GM21825 (cell line): ENCODE results near the gene COG5.

Experiments used
- ATAC-seq: cut with Tn5 transposase; IDR thresholded peaks from one replicate; pipeline ENCODE4 v1.9.1; 2021; ENCODE audit warnings: mild to moderate bottlenecking, moderate library complexity; ENCODE audit not compliant: unreplicated experiment

Gene COG5

DNA sequence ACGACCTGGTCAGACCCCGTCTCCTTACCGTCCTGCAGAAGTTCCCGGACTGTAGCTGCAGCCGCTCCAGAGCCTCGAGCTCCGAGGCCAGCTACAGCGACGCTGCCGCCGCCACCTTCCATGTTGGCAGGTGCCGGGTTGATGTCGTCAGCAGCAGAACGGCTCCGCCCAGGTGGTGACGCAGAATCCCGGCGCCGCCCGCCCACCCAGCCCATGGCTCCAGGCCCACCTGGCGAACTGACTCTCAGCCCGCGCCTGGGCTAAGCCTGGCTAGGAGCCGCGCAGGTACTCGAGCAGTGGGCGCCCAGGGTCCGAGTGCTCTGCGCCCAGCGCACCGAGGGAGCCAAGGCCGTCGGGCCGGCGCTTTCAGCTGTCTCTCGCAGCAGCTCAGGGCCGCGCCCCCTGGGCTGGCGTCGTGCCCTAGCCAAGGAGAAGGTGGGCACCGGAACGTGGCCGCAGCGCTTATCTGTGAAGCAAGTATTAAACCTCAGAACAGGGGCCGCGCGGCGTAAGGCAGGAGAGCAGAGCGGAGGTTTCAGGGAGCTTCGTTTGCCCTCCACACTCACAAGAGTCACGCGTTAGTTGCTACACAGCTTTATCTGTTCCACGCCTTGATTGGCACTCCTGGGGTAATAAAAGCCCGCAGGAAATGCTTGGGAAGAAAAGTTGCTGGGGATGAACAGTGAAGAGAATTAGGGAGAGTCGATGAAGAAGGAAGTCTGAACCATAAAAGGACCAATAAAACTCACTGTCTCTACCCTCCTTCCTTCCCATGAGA, at the start of gene COG5, which contains the start of gene DUS4L:
TSS of gene COG5 (minus strand) at position 146 of the 778 bp plus-strand sequence. CDS start at position 122, 24 bp downstream.
TSS of gene DUS4L (plus strand) at position 197 of the 778 bp plus-strand sequence. CDS start 3,100 bp downstream, outside the sequence.
- peak; percentile 95 for ATAC-seq

DNA sequence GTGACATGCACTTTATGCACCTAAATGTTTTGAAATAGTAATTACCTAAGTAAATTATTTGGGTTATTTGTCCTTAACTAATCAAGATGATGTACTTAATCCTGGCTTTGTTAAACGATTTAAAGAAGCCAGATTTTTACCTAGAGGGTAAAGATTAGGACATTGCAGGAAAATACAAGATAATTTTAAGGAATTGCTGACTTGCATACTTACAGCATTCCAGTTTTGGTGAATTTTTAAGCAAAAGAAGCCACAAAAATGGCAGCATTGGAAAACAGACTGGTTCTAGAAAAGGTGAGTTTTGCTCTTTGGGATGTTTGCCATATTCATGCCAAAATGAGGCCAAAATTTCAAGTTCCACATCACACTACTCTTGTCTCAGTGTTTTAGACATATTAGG, 49.7 kb upstream of the COG5 start:
- no peak for ATAC-seq

DNA sequence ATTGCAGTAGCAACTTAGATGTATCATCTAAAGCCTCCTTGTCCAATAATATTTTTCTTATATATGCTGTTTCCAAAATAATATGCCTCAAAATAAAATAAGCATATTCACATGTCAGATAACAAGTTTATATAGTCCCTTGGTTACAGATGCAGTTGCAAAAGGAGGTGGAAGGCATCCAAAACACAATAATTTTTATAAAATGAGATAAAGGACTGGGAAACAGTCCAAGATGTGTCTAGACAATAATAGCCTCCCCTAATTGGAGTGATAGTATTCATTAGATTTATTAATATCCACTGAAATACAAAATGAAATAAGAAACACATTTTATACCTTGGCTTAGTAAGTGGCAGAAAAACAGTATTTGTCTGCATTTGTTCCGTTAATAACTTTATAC, 46.6 kb upstream of the COG5 start:
- ATAC-seq = no peak

DNA sequence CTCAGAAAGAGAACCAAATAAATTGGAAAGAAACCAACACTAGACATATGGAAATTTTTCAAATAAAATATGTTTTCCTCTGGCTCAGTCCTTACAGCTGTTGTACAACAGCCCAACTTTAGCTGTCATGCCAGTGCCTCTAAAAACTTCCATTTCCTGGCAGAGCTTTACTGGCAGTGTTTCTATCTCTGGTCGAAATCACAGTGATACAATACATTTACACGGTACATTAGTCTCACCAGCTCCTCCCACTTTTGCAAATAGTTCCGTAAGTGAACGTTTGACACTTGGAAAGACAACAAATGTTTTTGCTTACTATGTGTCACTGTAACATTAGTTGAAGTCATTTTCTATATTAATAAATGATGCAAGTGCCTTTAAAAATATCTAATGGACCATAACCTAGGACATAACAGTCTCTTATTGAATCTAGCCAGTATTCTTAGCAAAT, 46.1 kb upstream of the COG5 start:
- no peak for ATAC-seq

DNA sequence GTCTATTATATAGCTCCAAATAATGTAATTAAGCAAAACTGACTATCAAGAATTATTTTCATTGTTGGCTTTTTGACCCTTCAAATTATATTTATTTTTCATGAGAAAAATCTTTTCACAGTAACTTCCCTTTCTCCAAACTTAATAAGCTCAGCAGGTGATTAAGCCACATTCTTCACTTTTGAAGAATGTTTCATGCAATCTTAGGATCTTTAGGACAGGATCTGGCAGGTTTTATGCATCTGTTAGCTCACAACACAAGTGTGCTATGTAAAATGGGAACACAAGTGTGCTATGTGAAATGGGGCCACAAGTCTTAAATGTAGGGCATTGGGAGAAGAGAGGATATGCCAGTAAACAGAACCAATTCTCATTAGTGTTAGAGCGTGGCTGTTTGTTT, 42.6 kb upstream of the COG5 start:
- ATAC-seq = no peak

DNA sequence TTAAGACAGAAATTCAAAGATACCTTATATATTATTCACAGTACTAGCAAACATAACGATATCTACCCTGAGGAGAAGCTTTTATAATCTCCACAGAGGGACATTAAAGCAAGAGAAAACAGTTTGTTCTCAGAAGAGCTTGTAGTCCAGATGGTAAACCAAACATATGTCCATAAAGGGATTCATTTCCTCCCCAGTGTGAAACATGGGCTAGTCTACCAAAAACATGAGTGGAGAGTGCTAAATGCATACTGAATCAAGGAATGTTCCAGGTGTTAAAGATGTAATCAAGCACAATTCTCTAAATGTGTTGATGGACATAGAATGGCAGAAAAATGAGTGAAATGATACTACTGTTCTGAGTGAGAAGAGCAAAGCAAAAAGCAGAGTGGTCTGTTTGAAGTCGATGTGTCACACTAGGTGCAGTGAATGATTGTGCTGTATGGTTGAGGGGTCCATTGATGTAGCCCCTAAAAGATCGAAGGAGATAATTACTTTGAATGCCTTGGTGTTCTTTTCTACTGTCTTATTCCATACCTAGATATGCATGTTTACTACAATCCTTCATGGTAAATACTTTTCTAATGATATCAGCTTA, 41.6 kb upstream of the COG5 start:
- no peak for ATAC-seq

DNA sequence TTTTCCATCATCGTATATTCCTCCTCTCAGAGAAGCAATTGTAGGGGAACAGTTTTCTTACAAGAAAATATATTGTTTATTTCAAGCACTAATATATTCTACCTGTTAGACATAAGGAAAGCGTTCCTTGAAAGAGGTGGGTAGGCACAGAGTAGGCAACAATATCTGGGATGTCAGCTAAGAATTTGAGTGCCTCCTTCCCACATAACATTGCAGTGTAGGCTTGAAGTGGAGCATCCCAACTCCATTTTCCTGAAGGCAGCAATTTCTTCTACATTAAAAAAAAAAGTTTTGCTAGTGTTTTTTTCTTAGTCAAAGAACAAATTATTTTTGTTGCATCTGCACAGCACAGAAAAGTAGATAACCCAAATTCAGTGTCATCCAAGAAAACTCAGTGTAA, 37.1 kb upstream of the COG5 start:
- ATAC-seq = no peak

DNA sequence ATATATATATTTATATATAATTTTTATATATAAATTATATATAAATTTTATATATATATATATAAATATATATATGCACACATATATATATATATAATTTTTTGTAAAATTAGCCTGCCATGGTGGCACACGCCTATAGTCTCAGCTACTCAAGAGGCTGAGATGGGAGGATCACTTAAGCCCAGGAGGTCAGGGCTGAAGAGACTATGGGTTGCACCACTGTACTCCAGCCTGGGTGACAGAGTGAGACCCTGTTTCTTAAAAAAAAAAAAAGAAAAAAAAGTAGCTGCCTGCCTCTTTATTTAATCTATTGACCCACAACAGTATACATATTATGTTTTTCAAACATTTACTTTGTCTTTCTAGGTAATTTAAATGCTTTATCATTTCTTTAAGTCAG, 35.5 kb upstream of the COG5 start:
- no peak for ATAC-seq

DNA sequence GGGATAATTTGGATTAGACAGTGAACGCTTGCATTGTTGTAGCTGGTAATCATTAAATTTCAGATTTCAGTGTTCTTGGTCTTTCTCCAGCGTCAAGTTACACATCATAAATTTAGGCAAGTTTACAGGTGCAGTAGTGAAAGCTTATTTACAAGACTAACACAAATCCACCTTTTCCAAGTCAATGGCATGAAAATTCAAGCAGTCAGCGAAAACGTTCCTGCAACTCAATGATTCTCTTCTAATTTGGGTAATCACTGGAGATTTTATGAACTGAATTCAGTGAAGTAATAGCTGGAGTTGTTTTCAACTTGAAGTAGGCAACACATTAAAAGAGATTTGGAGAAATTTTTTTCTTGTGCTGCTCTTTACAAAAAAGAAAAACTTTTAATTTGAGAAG, 34.2 kb upstream of the COG5 start:
- ATAC-seq = no peak

DNA sequence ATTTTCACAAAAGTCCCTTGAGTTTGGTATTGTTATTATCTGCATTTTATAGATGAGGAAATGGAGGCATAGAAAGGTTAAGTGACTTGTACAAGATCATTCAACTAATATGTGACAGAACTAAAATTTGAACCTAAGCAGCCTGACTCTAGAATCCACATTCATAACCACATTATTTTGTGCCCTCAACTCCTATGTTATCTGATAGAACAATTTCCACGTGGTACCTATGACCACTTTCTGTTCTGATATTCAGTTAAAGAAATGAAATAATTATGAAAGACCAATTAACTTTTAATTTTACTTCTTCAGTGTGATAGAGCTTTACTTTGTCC, 33.8 kb upstream of the COG5 start:
- ATAC-seq = no peak

DNA sequence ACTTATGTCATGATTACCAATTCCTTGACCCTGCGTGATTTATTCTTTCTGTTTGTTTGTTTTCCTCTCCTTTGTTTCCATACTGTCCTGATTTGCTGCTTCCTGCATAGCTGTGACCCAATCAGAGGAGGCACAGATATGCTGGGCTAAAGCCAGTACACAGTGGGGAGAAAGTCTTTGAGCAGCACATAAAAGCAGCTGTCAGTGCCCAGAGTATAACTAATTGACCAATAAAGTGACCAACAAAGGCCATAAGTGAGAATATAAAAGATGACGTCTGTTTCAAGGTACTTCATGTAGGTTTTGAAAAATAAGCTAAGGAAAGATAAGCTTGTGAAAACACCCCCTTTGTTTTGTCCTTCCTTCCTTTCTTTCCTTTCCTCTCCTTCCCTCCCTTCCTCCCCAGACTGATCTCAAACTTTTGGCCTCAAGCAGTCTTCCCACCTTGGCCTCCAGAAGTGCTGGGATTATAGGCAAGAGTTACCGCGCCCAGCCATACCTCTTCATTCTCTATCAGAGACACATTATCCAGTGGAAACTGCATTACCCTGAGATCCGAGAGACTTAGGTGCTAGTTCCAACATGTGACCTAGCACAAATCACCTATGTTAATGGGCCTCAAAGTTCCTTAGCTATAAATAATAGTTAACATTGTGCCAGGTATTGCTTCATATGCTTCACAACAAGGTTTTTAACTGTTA, 33.3 kb upstream of the COG5 start:
- ATAC-seq = no peak

DNA sequence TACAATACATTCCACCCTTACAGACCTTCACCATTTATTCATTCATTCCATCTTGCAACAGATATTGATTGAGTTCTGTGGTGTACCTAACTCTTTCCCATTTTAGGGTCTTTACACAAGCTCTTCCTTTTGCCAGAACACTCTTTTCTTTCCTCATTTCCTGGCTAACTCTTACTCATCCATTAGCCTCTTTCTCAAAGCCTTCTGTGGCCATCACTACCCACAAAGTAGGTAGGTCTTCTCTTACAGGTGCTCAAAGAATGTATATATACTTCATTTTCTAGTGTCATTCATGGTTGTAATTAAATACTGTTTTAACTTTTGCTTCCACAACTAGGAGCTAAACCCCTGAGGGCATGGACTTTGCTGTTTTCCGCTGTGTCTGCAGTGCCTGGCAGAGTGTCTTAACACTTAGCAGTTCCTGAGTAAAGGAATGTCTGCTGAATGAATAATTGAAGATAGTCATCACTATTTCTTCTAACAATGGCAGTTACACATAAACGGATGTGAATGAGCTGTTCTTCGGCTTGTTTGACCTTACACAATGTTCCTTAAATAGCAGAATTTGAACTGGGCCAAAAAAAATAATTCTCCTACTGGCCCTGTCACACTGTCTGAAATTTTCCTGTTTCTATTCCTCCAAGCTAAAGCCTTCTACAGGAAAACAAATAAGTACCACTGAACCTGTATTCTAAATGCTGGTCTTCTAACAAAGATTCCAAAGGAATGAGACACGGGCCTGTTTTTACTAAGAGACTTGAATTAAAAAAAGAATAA, 31.4 kb upstream of the COG5 start:
- ATAC-seq = no peak

DNA sequence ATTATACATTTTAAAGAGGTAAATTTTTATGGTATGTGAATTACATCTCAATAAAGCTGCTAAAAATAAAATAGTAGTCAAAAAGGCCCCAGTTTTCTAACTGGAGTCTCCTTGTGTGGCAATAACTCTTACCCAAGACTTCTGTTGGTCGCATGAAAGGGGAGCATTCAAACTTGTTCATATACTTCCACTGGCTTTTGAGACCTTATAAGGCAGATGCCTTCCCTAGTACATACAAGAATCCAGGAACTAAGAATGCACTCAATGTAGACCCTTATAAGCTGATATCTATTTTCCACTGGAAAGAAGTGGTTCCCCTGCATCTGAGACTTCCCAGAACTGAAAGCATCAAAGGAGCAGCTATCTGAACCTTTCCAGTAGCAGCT, 29.3 kb upstream of the COG5 start:
- no peak for ATAC-seq

DNA sequence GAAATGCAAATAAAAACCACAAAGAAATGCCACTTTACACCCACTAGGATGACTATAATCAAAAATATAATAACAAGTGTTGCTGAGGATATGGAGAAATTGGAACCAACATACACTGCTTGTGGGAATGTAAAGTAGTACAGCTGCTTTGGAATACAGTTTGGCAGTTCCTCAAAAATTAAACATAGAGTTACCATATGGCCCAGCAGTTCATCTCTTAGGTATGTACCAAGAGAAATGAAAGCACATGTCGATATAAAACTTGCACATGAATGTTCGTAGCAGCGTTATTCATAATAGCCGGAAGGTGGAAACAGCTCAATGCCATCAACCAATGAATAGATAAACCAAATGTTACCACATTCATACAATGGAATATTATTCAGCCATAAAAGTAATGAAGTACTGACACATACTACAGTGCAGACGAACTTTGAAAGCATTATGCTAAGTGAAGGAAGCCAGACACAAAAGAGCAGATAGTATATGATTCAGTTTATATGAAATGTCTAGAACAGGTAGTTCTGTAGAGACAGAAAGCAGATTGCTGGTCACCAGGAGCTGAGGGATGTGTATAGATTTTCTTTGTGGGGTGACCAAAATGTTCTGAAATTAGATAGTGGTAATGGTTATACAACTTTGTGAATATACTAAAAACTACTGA, 28.8 kb upstream of the COG5 start:
- no peak for ATAC-seq

DNA sequence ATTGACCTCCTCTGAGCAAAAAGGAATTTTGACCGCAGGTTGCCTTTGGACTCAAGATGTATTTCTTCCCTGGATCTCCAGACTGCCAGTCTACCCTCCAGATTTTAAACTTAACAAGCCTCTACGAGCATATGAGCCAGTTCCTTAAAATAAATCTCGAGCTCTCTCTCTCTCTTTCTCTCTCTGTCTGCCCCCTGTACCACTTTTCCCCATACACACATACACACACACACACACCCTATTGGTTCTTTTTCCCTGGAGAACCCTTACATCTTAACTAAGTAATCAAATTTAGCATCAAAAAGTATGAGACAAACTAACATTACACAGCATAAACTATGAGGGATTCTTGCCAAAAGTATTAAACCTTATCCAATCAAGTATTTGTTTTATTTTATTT, 27.7 kb upstream of the COG5 start:
- ATAC-seq = no peak

DNA sequence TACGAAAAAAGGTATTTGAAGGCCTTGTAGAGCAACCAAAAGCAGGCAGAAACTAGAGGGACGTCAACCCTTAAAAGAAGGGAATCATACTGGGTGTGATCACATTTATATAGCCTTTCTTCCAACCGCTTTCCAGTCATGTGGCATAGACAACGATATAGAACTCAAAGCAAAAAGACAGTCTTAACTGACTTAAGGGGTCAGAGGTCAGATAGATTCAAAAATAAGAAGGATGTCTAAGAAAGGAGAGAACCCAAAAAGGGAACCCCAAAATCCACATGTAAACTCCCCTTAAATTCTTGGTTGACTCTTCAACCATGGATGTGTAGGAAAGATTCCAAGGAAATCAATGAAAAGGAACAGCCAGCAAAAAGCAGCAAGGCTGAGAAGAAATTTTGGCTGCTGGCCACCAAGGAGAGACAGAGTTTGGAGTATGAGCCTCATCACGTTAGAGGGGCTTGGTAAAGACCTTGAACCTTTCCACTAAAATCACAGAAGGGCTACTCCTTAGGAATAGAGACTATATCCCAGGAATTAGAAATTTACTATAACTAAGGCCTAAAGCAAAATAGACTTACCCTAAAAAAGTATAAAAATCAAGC, 24.9 kb upstream of the COG5 start:
- no peak for ATAC-seq

DNA sequence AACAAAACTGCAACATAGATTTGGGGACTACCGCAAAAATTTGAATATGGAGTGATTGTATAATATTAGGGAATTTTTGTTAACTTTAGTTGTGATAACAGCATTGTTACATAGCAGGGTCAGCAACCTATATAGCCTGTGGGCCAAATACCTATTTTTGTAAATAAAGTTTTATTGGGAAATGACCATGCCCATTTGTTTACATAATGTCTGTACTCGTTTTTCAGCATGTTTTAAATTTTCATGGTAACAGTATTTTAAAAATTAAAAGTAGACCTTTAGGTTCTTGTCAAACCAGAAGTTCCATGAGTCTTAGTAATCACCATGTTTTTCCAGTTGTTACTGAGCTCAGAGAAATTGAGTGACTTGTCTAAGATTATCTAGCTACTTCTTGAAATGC, 21.0 kb upstream of the COG5 start:
- no peak for ATAC-seq

DNA sequence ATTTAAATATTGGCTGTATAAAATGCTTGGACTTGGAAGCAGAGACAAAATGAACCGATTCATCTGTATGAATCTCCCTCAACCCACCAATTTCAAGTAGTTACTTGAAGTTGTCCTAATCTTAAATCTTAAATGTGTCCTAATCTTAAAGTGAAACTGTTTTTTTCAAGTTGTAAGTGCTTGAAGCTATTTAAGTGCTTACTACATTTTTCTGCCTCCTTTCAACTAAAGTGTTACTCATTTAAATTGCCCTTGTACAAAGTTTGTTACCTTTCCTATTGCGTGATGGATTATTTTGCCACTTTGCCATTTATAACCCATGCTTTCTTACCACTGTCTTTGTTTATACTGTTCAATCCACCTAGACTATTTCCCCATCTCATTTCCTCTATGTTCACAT, 19.2 kb upstream of the COG5 start:
- ATAC-seq = no peak

DNA sequence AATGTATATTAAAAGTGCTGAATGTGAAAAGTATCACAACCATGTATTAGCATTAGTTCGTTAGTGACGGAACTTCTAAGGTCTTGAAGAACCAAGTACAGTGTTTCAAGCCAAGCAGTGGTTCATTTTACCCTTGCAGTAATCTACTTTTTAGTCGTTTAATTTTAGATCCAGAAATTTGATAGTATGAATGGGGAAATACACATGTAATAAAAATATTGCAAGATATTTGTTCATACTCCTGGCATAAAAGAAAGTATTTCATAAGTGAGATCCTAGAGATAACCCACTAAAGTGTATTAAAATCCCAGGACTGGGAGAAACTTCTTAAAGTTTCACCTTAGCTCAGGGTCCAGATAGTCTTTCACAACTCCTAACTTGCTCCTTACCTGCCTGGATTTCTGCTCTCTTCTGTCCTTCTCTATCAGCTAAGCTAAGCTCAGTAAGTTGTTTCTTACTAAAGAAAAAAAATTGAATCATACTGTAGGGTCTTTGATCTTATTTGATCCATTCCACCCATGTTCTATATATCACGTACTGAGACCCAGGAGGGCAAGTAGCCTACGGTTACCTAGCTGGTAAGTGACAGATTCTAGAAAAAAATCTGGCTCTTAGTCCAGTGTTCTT, 17.8 kb upstream of the COG5 start:
- no peak for ATAC-seq
